Measurements from ENCODE around the gene DUSP23. TPM values are rescaled to one million over a fixed set of nuclear protein-coding genes. Genes with fewer than 3 reads are reported as not detected.

DUSP23 gene
- total RNA-seq, 1 experiment from 2014 or later: 35.2 TPM

GRCh38 chr1:159826441-159827101 is 45.8 kb downstream of the DUSP23 start, which contains the start of gene SLAMF8 (continued):
- TF ChIP-seq ARID4B (CRISPR knock-in tag; IDR thresholded peaks at IDR 0.05; ENCODE audit: borderline replicate concordance) (no peak), SMAD4 (CRISPR knock-in tag; IDR thresholded peaks at IDR 0.05) (no peak), TEAD1 (CRISPR knock-in tag; IDR thresholded peaks at IDR 0.05) (no peak), ZNF317 (CRISPR knock-in tag; IDR thresholded peaks at IDR 0.05; ENCODE audit: borderline replicate concordance, low read depth) (no peak), CREM (CRISPR knock-in tag; IDR thresholded peaks at IDR 0.05) (no peak), HMGXB4 (CRISPR knock-in tag; IDR thresholded peaks at IDR 0.05) (no peak), IRF1 (CRISPR knock-in tag; IDR thresholded peaks at IDR 0.05) (no peak)

- H3K4me1 Mint-ChIP-seq: peaks cover 12% of the 10 kb centered on the region
- TF ChIP-seq SMAD3 (CRISPR knock-in tag; IDR thresholded peaks at IDR 0.05; ENCODE audit: borderline replicate concordance) (no peak), ELF4 (CRISPR knock-in tag; IDR thresholded peaks at IDR 0.05; ENCODE audit: low read depth) (no peak), ZSCAN18 (CRISPR knock-in tag; IDR thresholded peaks at IDR 0.05) (no peak), ZNF263 (CRISPR knock-in tag; IDR thresholded peaks at IDR 0.05; ENCODE audit: low read depth) (no peak), NFATC4 (CRISPR knock-in tag; IDR thresholded peaks at IDR 0.05) (no peak), JAZF1 (CRISPR knock-in tag; IDR thresholded peaks at IDR 0.05) (no peak), ZNF532 (CRISPR knock-in tag; IDR thresholded peaks at IDR 0.05; ENCODE audit: borderline replicate concordance) (no peak), NFE2L1 (CRISPR knock-in tag; IDR thresholded peaks at IDR 0.05) (no peak), NR2C2 (CRISPR knock-in tag; IDR thresholded peaks at IDR 0.05) (no peak), USF1 (CRISPR knock-in tag; IDR thresholded peaks at IDR 0.05) (no peak), HMGA2 (CRISPR knock-in tag; IDR thresholded peaks at IDR 0.05) (no peak), IRF1 (CRISPR knock-in tag; IDR thresholded peaks at IDR 0.05) (no peak), E2F1 (CRISPR knock-in tag; IDR thresholded peaks at IDR 0.05) (no peak), PRRX2 (CRISPR knock-in tag; IDR thresholded peaks at IDR 0.05) (no peak)
Measured at GRCh38 chr1:159827102-159827490, 46.3 kb downstream of the DUSP23 start.

More at GRCh38 chr1:159827102-159827490, 46.3 kb downstream of the DUSP23 start:
- ChIA-PET POLR2A (no interaction called here), CTCF (interaction anchor here (1.1 to 1.8 kb wide), 4 partner anchors 28 to 180 kb away, joined by 4 to 10 read pairs (median 6); no protein-coding TSS in a partner anchor)
- Mint-ChIP-seq H3K27me3 (ENCODE audit: low read depth) (peaks cover 17% of the 10 kb centered on the region), H3K9me3 (no peaks in the 10 kb centered on the region), H3K27ac (no peak overlapping the region), H3K36me3 (no peaks in the 10 kb centered on the region), H3K4me3 (no peak overlapping the region)
- ATAC-seq (no peak), DNase-seq (ENCODE audit: low spot score) (no peak)

Data from WTC11 (cell line).